ENCODE data around the gene DISP1. TPM values are rescaled to one million over a fixed set of nuclear protein-coding genes. Genes with fewer than 3 reads are reported as not detected.
"Not testable (repeated sequence)": the region's sequence is repeated elsewhere in the genome, so short reads cannot be mapped to it uniquely, and the experiment has no call there.

DISP1 gene
- total RNA-seq, 2 experiments from 2014 or later, result 1.6 to 1.9 TPM

DNA sequence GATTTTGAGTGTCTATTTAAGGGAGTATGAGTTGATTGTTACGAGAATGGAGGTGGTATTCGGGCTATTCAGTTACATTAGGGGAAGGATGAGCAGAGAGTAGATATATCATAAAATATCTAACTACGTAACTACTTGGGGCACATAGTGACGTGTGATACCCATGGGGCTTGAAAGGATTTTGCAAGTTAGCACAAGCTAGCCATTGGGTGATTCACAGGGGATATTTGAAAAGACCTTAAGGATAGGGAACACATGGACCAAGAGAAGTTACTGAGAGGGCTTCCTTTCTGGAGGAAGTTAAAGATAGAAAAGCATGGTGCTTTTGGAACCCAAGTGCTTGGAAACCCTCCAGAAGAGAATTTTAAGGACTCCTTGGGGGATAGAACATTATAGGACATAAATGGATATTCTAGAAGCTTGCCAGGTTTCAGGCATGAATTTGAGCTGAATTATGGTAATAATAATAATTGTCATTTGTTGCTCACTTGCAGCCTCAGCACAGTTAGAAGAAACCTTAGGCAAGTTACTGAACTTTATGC lies 5.4 kb downstream of the DISP1 start:
- no peak overlapping the region for H3K27ac Mint-ChIP-seq
- H3K36me3 Mint-ChIP-seq, result peaks cover 16% of the 10 kb centered on the region

GRCh38 chr1:222821239-222821638 lies 6.4 kb downstream of the DISP1 start:
- Mint-ChIP-seq H3K27me3 (no peaks in the 10 kb centered on the region), H3K36me3 (peaks cover 15% of the 10 kb centered on the region), H3K4me1 (peaks cover 30% of the 10 kb centered on the region), H3K27ac (no peak overlapping the region), H3K9me3 (peaks cover 3% of the 10 kb centered on the region), H3K4me3 (no peak overlapping the region)
- DNase-seq, result no peak

More for the DNA sequence above, 5.4 kb downstream of the DISP1 start:
- Mint-ChIP-seq H3K9me3 (peaks cover 3% of the 10 kb centered on the region), H3K4me3 (no peak overlapping the region), H3K27me3 (no peaks in the 10 kb centered on the region), H3K4me1 (peaks cover 32% of the 10 kb centered on the region)
- no peak for DNase-seq

GRCh38 chr1:222823695-222824094 lies 8.9 kb downstream of the DISP1 start:
- no peak overlapping the region for H3K27ac Mint-ChIP-seq
- H3K36me3 Mint-ChIP-seq, result peaks cover 13% of the 10 kb centered on the region
- peaks cover 3% of the 10 kb centered on the region for H3K9me3 Mint-ChIP-seq
- no peak for DNase-seq
- peaks cover 25% of the 10 kb centered on the region for H3K4me1 Mint-ChIP-seq
- no peak overlapping the region for H3K4me3 Mint-ChIP-seq
- no peaks in the 10 kb centered on the region for H3K27me3 Mint-ChIP-seq

DNA sequence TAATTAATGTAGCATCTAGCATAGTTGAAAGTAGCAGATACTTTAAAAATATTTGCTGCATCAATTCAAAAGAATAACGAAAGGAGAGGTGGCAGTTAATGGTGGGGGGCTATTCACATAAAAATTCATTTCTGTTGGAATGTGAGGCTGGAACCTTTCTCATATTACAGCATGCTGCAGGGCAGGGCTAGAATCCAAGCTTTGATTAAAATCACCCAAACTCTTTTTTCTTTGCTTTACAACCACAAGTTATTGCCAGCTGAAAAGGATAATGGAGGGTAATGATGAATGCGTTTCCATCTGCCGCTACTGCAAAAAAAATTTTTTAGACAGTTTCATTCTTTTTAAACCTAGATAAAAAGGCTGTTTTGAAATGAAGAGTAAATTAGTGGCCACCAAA lies 9.8 kb downstream of the DISP1 start:
- Mint-ChIP-seq H3K27ac (no peak overlapping the region), H3K4me1 (peaks cover 23% of the 10 kb centered on the region), H3K27me3 (no peaks in the 10 kb centered on the region), H3K4me3 (no peak overlapping the region), H3K9me3 (no peaks in the 10 kb centered on the region), H3K36me3 (peaks cover 8% of the 10 kb centered on the region)
- DNase-seq, result no peak

- no peak for DNase-seq
- no peak overlapping the region for H3K4me3 Mint-ChIP-seq
- H3K27me3 Mint-ChIP-seq, result no peaks in the 10 kb centered on the region
- peaks cover 2% of the 10 kb centered on the region for H3K36me3 Mint-ChIP-seq
- H3K27ac Mint-ChIP-seq, result no peak overlapping the region
- H3K9me3 Mint-ChIP-seq, result no peaks in the 10 kb centered on the region
- H3K4me1 Mint-ChIP-seq, result peaks cover 16% of the 10 kb centered on the region
Observed at GRCh38 chr1:222828939-222829338, 14.1 kb downstream of the DISP1 start.

DNA sequence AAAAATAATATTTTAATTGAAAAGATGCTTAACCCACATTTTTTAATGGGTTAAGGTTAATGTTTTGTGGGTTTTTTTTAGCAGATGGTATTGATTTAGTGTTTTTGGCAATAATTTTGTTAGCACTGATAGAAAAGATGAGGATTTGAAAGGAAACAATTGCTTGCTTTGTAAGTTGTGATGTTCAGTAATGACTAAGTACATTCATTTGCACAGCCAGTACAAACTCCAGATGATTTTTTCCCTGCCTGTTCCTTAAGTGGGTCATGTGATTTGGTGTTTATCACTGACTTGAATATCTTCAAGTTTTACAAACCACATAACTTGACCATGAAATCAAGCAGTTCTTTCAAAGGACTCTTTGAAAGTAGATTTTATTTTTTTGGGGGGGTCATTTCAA lies 15.0 kb downstream of the DISP1 start:
- peaks cover 20% of the 10 kb centered on the region for H3K4me1 Mint-ChIP-seq
- H3K36me3 Mint-ChIP-seq, result peaks cover 2% of the 10 kb centered on the region
- H3K27ac Mint-ChIP-seq, result no peak overlapping the region
- H3K27me3 Mint-ChIP-seq, result no peaks in the 10 kb centered on the region
- no peaks in the 10 kb centered on the region for H3K9me3 Mint-ChIP-seq
- no peak overlapping the region for H3K4me3 Mint-ChIP-seq
- no peak for DNase-seq

- no peaks in the 10 kb centered on the region for H3K27me3 Mint-ChIP-seq
- no peak overlapping the region for H3K4me3 Mint-ChIP-seq
- H3K36me3 Mint-ChIP-seq, result peaks cover 8% of the 10 kb centered on the region
- no peak overlapping the region for H3K27ac Mint-ChIP-seq
- H3K9me3 Mint-ChIP-seq, result no peaks in the 10 kb centered on the region
- DNase-seq, result no peak
- peaks cover 11% of the 10 kb centered on the region for H3K4me1 Mint-ChIP-seq
Observed at GRCh38 chr1:222833356-222833876, 18.6 kb downstream of the DISP1 start.

GRCh38 chr1:222843469-222844410 lies 28.9 kb downstream of the DISP1 start:
- H3K27me3 Mint-ChIP-seq, result no peaks in the 10 kb centered on the region
- no peak overlapping the region for H3K27ac Mint-ChIP-seq
- H3K4me1 Mint-ChIP-seq, result peaks cover 3% of the 10 kb centered on the region
- no peak overlapping the region for H3K4me3 Mint-ChIP-seq
- peaks cover 15% of the 10 kb centered on the region for H3K36me3 Mint-ChIP-seq
- no peaks in the 10 kb centered on the region for H3K9me3 Mint-ChIP-seq
- DNase-seq, result no peak

DNA sequence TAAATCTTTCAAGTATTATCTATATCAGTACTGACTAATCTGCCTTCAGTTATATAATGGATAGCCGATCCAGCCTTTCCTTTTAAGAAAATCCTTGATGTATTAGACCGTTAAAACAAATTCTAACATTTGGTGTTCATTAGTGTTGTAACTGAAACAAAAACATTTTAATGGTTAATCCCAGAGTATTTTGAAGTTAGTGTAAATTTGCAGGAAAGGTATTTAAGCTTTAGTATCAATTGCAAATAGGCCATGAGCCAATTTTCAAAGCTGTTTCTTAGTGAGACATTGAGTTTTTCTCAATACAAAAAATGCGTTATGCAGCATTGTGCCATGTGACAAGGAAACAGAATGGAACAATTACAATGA lies 29.6 kb downstream of the DISP1 start:
- Mint-ChIP-seq H3K4me3 (no peak overlapping the region), H3K27ac (no peak overlapping the region), H3K36me3 (peaks cover 9% of the 10 kb centered on the region), H3K9me3 (no peaks in the 10 kb centered on the region), H3K4me1 (peaks cover 3% of the 10 kb centered on the region), H3K27me3 (no peaks in the 10 kb centered on the region)
- DNase-seq, result no peak

GRCh38 chr1:222845763-222846162 lies 30.9 kb downstream of the DISP1 start:
- H3K4me1 Mint-ChIP-seq, result peaks cover 8% of the 10 kb centered on the region
- DNase-seq, result no peak
- H3K4me3 Mint-ChIP-seq, result no peak overlapping the region
- H3K27me3 Mint-ChIP-seq, result no peaks in the 10 kb centered on the region
- peaks cover 7% of the 10 kb centered on the region for H3K36me3 Mint-ChIP-seq
- H3K9me3 Mint-ChIP-seq, result no peaks in the 10 kb centered on the region
- H3K27ac Mint-ChIP-seq, result no peak overlapping the region

- not testable (repeated sequence) for H3K4me3 Mint-ChIP-seq, H3K4me1 Mint-ChIP-seq, H3K27me3 Mint-ChIP-seq, DNase-seq
- peaks cover 11% of the 10 kb centered on the region for H3K9me3 Mint-ChIP-seq
- peaks cover 34% of the 10 kb centered on the region for H3K36me3 Mint-ChIP-seq
- peak overlapping the region; percentile 64 for H3K27ac Mint-ChIP-seq
Observed at GRCh38 chr1:222850550-222850949, 35.7 kb downstream of the DISP1 start.

GRCh38 chr1:222852326-222852725 lies 37.5 kb downstream of the DISP1 start:
- H3K27me3 Mint-ChIP-seq, result no peaks in the 10 kb centered on the region
- H3K36me3 Mint-ChIP-seq, result peaks cover 42% of the 10 kb centered on the region
- no peak overlapping the region for H3K27ac Mint-ChIP-seq
- DNase-seq, result no peak
- H3K4me3 Mint-ChIP-seq, result no peak overlapping the region
- H3K4me1 Mint-ChIP-seq, result peaks cover 6% of the 10 kb centered on the region
- H3K9me3 Mint-ChIP-seq, result peaks cover 17% of the 10 kb centered on the region

DNA sequence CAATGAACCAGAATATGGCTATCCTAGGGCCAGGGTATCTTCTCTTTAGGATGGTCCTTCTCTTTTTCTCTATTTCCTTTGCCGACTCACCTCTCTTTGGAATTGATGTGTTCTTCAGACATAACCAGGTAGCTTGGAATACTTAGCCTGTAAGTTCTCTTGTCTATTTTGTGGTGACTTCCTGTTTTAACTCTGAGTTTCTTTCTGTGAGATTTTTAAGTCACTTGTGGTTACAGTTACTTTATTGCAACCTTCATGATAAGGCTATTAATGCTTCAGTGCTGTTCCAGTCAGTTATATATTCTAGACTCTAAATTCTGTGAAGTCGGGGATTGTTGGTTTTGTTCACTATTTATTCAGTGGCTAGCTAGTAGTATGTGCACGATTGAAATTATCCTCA lies 46.2 kb downstream of the DISP1 start:
- no peak for DNase-seq
- no peak overlapping the region for H3K4me3 Mint-ChIP-seq
- H3K4me1 Mint-ChIP-seq, result peaks cover 13% of the 10 kb centered on the region
- H3K27ac Mint-ChIP-seq, result no peak overlapping the region
- no peaks in the 10 kb centered on the region for H3K27me3 Mint-ChIP-seq
- H3K9me3 Mint-ChIP-seq, result peaks cover 24% of the 10 kb centered on the region
- peaks cover 34% of the 10 kb centered on the region for H3K36me3 Mint-ChIP-seq

Data from activated naive CD8-positive, alpha-beta T cell treated with anti-CD3 and anti-CD28 coated beads for 36 hours (primary cell).